PFSK-1 (cell line): ENCODE measurements around the gene YTHDF2.

Experiments used
- FOXP2 ChIP-seq: optimal IDR thresholded peaks from 2 replicates; pipeline ENCODE3; 2011; ENCODE audit warnings: borderline replicate concordance, control low read depth, inconsistent platforms; ENCODE audit not compliant: insufficient read depth; ENCODE audit errors: extremely low read length, extremely low read depth
- POLR2AphosphoS5 ChIP-seq: IDR thresholded peaks from 2 replicates; pipeline ENCODE4 v1.6.1; 2012; ENCODE audit warnings: low read depth, mild to moderate bottlenecking, control low read depth, low read length, moderate library complexity
- SIN3A ChIP-seq: IDR thresholded peaks from 2 replicates; pipeline ENCODE4 v1.6.1; 2012; ENCODE audit warnings: mild to moderate bottlenecking, low read length, moderate library complexity, borderline replicate concordance; ENCODE audit not compliant: insufficient read depth
- TAF1 ChIP-seq: IDR thresholded peaks from 2 replicates; pipeline ENCODE4 v1.6.1; 2012; ENCODE audit warnings: low read length, control low read depth, borderline replicate concordance; ENCODE audit not compliant: insufficient read depth
- TF ChIP-seq, protein P1 (sequence below), 2 experiments: IDR thresholded peaks; 2 replicates each; pipeline versions ENCODE4 v1.6.1 to v1.8.0; 2011 to 2012; ENCODE audit warnings: low read depth in 2 of 2, low read length in 2 of 2, control low read depth in 1 of 2, inconsistent platforms in 1 of 2, mild to moderate bottlenecking in 1 of 2, moderate library complexity in 1 of 2; ENCODE audit not compliant: insufficient read depth in 1 of 2

Gene YTHDF2

DNA sequence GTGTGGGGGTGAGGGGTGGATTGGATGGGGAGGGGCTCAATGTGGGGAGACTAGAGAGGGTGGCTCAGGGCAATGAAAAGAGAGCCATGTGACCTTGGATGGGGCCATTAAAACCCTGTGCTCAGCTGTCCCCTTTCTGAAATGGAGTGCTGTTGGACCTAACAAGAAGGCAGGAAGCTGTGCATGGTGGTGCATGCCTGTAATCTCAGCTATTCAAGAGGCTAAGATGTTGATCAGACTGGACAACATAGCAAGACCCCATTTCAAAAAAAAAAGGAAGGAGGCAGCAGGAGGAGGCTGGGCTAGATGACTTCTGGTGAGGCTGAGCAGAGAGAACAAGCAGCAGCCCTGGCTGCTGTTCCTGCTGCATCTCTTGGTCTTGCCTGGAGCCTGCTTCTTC is 82.3 kb downstream of the YTHDF2 start:
- TF ChIP-seq, protein P1, sequence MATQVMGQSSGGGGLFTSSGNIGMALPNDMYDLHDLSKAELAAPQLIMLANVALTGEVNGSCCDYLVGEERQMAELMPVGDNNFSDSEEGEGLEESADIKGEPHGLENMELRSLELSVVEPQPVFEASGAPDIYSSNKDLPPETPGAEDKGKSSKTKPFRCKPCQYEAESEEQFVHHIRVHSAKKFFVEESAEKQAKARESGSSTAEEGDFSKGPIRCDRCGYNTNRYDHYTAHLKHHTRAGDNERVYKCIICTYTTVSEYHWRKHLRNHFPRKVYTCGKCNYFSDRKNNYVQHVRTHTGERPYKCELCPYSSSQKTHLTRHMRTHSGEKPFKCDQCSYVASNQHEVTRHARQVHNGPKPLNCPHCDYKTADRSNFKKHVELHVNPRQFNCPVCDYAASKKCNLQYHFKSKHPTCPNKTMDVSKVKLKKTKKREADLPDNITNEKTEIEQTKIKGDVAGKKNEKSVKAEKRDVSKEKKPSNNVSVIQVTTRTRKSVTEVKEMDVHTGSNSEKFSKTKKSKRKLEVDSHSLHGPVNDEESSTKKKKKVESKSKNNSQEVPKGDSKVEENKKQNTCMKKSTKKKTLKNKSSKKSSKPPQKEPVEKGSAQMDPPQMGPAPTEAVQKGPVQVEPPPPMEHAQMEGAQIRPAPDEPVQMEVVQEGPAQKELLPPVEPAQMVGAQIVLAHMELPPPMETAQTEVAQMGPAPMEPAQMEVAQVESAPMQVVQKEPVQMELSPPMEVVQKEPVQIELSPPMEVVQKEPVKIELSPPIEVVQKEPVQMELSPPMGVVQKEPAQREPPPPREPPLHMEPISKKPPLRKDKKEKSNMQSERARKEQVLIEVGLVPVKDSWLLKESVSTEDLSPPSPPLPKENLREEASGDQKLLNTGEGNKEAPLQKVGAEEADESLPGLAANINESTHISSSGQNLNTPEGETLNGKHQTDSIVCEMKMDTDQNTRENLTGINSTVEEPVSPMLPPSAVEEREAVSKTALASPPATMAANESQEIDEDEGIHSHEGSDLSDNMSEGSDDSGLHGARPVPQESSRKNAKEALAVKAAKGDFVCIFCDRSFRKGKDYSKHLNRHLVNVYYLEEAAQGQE (IDR thresholded peaks at IDR 0.05; ENCODE audit: insufficient read depth in 1 of 2, low read depth in 2 of 2, low read length in 2 of 2): no peak
- TF ChIP-seq TAF1 (no peak), FOXP2 (no peak), POLR2AphosphoS5 (no peak), SIN3A (no peak)
